Measurements from ENCODE around the gene ADGRV1.

Gene ADGRV1

DNA sequence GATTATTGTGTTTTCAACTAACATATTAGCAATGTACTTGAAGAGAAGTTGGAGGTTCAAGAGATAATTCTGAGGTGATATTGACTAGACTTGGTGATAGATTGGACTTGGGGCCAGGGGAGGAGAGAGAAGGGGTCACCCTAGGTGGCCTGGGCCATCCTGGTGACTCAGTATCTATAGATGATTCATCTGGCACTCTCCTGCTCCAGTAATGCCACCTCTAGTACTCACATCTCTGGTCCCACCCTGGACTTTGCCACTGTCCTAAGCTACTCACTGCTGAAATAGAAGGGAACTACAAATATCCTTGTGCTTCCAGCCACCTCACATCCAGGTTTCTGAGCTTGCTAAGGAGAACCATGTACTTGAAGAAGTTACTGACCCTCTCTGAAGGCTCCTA is 574.6 kb downstream of the ADGRV1 start:
- H3K4me3 ChIP-seq (replicated peaks; ENCODE audit: low read depth, low read length), result no peak overlapping the region
- DNase-seq (ENCODE audit: extremely low read depth, low read depth), result no peak
- TF ChIP-seq, protein P1, sequence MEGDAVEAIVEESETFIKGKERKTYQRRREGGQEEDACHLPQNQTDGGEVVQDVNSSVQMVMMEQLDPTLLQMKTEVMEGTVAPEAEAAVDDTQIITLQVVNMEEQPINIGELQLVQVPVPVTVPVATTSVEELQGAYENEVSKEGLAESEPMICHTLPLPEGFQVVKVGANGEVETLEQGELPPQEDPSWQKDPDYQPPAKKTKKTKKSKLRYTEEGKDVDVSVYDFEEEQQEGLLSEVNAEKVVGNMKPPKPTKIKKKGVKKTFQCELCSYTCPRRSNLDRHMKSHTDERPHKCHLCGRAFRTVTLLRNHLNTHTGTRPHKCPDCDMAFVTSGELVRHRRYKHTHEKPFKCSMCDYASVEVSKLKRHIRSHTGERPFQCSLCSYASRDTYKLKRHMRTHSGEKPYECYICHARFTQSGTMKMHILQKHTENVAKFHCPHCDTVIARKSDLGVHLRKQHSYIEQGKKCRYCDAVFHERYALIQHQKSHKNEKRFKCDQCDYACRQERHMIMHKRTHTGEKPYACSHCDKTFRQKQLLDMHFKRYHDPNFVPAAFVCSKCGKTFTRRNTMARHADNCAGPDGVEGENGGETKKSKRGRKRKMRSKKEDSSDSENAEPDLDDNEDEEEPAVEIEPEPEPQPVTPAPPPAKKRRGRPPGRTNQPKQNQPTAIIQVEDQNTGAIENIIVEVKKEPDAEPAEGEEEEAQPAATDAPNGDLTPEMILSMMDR (IDR thresholded peaks at IDR 0.05; ENCODE audit: low read depth, low read length, missing control alignments), result no peak

DNA sequence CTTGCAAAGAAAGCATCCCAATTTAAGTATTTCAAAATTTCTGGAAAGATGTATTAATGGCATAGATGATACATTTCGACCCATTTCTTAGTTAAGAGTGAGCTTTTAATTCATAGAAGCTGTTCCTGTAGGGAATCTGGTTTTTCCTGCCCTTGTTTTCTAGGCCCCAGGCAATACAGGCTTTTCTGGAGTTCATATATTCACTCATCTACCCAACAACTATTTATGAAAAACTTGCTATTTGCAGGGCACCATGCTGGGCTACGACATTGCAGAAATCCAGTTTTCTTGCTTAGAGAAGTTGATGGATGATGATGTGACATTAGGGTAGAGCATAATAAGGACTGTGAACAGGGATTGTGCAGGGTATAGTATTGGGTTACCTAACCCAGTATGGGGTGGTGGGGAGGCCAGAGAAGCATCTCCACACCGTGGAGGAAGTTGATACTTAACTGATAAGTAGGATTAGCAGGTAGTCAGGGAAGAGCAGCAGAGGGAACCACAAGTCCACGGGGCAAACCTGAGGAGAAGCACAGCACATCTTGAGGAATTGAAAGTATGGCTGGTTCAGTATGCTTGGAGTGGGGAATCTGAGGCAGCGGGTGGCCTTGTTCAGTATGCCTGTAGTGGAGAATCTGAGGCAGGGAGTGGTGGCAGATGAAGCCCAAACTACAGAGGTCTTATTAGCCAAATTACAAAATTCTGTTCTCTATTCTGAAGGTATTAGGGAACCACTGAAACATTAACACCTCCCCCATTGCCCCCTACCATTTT is 577.1 kb downstream of the ADGRV1 start:
- no peak overlapping the region for H3K4me3 ChIP-seq (replicated peaks; ENCODE audit: low read depth, low read length)
- TF ChIP-seq, protein P1 (IDR thresholded peaks at IDR 0.05; ENCODE audit: low read depth, low read length, missing control alignments), result no peak

DNA sequence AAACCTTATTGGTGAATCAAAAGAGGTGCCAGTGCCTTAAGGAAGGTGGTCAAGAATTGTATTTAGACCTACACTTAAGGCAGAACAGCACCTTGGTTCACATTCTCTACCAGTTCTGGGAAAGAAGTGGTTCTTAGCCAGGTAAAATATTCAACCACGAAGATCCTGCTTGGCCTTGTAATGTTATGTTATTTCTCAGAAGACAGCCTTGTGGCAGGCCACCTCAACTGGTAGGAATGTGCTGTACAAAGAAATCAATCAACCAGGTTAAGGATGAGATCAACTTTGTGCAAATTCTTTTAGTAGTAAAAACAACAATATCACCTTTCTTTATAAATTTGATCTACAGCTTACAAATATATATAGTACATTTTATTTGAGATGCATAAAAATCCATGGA is 577.7 kb downstream of the ADGRV1 start:
- DNase-seq (ENCODE audit: extremely low read depth, low read depth), result no peak
- H3K4me3 ChIP-seq (replicated peaks; ENCODE audit: low read depth, low read length), result no peak overlapping the region
- TF ChIP-seq, protein P1 (IDR thresholded peaks at IDR 0.05; ENCODE audit: low read depth, low read length, missing control alignments), result no peak

More for the DNA sequence above, 577.1 kb downstream of the ADGRV1 start:
- DNase-seq (ENCODE audit: extremely low read depth, low read depth), result no peak

DNA sequence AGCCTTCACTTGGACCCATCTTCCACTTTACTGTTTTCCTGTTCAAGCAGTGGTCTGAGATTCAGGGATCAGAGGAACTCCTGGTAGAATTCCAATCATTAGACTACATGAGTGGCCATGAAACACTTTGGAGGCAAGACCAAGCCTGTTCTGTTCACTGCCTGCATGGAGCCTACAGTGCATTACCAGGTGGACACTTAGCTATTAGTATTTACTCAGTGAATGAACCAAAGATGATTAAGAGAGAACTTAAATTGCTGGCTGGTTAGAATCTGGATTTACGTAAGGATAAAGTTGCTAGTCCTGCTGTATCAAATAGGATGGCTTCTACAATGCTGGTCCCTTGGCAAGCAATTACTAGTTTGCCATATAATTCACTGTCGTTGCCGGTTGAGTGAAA is 579.0 kb downstream of the ADGRV1 start:
- no peak overlapping the region for H3K4me3 ChIP-seq (replicated peaks; ENCODE audit: low read depth, low read length)
- no peak for DNase-seq (ENCODE audit: extremely low read depth, low read depth)
- TF ChIP-seq, protein P1 (IDR thresholded peaks at IDR 0.05; ENCODE audit: low read depth, low read length, missing control alignments), result no peak

DNA sequence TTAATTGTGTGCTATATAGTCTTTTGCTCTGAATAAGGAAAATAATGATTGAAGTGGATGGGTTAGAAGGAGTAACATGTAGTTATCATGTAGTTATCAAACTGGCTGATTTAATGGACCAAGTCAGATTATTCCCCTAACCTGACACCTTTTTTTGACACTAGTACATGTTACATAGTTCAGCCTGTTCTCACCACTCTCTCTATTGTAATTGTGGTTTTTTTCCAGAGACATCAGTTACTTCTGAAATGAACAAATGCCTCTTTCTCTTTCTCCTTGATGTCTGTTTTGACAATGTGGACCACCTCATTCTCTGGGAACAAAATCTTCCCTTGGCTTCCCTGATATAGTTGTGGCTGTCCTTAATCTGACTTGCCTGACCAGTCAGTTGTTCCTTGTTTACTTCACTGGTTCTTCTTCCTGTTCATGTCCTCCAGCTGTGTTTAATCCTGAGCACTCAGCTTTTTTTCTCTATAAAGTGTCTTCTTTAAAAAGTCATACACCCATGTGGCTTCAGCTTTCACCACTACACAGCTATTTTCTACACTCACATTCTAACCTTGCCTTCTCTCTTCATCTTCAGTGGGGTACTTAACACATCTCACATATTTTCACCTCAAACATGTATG is 581.1 kb downstream of the ADGRV1 start:
- TF ChIP-seq, protein P1 (IDR thresholded peaks at IDR 0.05; ENCODE audit: low read depth, low read length, missing control alignments), result no peak
- no peak overlapping the region for H3K4me3 ChIP-seq (replicated peaks; ENCODE audit: low read depth, low read length)
- DNase-seq (ENCODE audit: extremely low read depth, low read depth), result no peak

DNA sequence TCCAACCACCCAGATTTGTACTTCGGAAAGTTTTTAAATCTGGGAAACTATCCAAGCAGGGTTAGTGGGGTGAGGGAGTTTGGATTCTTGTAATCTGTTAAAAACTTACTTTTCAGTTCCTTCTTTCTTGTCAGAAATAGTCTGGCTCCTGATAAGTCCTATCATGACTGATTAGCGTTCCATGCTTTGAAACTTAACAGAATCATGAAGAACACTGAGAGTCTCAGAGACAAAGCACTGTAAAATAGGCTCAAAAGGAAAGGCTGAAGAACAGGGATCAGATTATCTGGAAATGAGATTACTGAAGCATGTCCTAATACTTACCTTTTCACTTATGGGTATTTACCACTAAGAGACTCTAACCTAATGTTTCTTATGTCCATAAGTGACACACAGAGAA is 582.1 kb downstream of the ADGRV1 start:
- TF ChIP-seq, protein P1 (IDR thresholded peaks at IDR 0.05; ENCODE audit: low read depth, low read length, missing control alignments), result no peak
- no peak for DNase-seq (ENCODE audit: extremely low read depth, low read depth)

More for the DNA sequence above, 582.1 kb downstream of the ADGRV1 start:
- H3K4me3 ChIP-seq (replicated peaks; ENCODE audit: low read depth, low read length), result no peak overlapping the region
